Measurements from ENCODE around the gene SPEF2. TPM values are rescaled to one million over a fixed set of nuclear protein-coding genes. Genes with fewer than 3 reads are reported as not detected.

SPEF2 gene
- polyA plus RNA-seq, 1 donor (not counting 4 experiments of a cell fraction or from before 2014, with no cell fraction given) = 1.6 TPM

DNA sequence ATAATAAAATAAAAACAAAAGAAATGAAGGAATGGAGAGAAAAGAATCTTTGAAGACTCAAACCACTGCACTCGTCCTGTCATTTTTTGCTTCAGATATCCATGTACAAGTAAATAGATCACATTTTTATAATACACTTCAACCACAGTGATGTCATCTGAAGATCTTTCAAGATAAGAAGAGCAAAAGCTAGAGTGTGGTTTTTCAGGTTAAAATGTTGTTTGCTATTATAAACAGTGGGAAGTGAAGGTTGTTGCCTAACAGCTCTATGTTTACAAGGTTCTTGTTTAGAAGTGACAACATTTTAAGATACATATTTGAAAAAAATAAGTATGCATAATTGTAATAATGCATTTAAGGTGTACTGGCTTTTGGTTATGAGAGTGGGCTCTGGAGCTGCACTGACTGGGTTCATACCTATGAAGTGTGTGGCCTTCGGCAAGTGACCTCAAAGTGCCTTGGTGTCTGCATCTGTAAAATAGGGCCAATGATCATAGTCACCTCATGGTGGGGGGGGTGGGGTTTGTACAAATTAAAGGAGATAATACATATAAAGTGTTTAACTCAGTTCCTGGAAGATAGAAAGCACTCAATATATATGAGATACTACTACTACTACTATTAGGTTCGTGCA lies 193.6 kb downstream of the SPEF2 start:
- Histone ChIP-seq H3K4me3 (ENCODE audit: control insufficient read depth in 2 of 3, extremely low read depth in 1 of 3, insufficient read depth in 2 of 3, low read depth in 1 of 3, low read length in 3 of 3) (no peak overlapping the region), H3K9me1 (ENCODE audit: control insufficient read depth, extremely low read depth, insufficient read depth, low read length) (no peaks in the 10 kb centered on the region), H2AFZ (ENCODE audit: control insufficient read depth, low read length) (no peak overlapping the region), H3K9ac (ENCODE audit: control insufficient read depth, extremely low read depth, insufficient read depth, low read length) (no peak overlapping the region), H3K4me1 (ENCODE audit: control insufficient read depth, extremely low read depth, insufficient read depth, low read length) (no peaks in the 10 kb centered on the region), H3K79me2 (ENCODE audit: control insufficient read depth, insufficient read depth, low read length) (no peaks in the 10 kb centered on the region), H3K9me3 (ENCODE audit: control insufficient read depth, low read depth, low read length) (no peaks in the 10 kb centered on the region), H4K20me1 (ENCODE audit: control insufficient read depth, extremely low read depth, insufficient read depth, low read length) (no peaks in the 10 kb centered on the region), H3K27me3 (ENCODE audit: control insufficient read depth, extremely low read depth, insufficient read depth, low read length) (no peaks in the 10 kb centered on the region), H3K4me2 (ENCODE audit: control insufficient read depth, extremely low read depth, insufficient read depth, low read depth, low read length) (no peak overlapping the region), H3K27ac (ENCODE audit: control insufficient read depth, insufficient read depth, low read length) (no peak overlapping the region), H3K36me3 (ENCODE audit: control insufficient read depth in 2 of 2, extremely low read depth in 1 of 2, insufficient read depth in 2 of 2, low read length in 2 of 2) (no peaks in the 10 kb centered on the region)
- TF ChIP-seq, protein P1, sequence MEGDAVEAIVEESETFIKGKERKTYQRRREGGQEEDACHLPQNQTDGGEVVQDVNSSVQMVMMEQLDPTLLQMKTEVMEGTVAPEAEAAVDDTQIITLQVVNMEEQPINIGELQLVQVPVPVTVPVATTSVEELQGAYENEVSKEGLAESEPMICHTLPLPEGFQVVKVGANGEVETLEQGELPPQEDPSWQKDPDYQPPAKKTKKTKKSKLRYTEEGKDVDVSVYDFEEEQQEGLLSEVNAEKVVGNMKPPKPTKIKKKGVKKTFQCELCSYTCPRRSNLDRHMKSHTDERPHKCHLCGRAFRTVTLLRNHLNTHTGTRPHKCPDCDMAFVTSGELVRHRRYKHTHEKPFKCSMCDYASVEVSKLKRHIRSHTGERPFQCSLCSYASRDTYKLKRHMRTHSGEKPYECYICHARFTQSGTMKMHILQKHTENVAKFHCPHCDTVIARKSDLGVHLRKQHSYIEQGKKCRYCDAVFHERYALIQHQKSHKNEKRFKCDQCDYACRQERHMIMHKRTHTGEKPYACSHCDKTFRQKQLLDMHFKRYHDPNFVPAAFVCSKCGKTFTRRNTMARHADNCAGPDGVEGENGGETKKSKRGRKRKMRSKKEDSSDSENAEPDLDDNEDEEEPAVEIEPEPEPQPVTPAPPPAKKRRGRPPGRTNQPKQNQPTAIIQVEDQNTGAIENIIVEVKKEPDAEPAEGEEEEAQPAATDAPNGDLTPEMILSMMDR (optimal IDR thresholded peaks at IDR 0.05 in 1 of 3, IDR thresholded peaks at IDR 0.05 in 1 of 3, conservative IDR thresholded peaks at IDR 0.05 in 1 of 3; ENCODE audit: extremely low read depth in 1 of 3, insufficient read depth in 2 of 3, low read length in 3 of 3) = no peak
- no peak for TF ChIP-seq EZH2 (IDR thresholded peaks at IDR 0.05; ENCODE audit: low read length)
- dilution Hi-C loops (cut with MboI; ENCODE audit: extremely low pct_ligation_motif_present, low sequenced_read_pairs) = no loop called here
- FAIRE-seq (no peak), DNase-seq (ENCODE audit: low read depth, low spot score) (no peak)

DNA sequence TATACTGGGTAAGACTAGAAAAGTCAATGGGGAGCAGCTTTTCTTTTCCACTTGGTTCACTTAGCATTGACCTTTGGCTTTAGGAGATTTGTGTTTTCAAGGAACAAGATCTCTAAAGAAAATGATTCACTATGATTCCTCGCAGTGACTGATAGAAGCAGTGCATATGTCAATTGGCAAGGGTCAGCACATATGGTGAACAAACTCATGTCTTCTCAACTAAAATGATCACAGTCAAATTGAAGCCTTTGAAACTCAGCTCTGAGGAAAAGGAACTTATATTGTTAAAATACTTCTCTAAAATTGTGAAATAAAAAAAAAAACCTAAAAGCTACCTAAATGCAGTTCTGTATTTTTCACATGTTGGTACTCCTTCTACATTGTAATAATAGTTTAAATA lies 195.9 kb downstream of the SPEF2 start:
- Histone ChIP-seq H3K9ac (ENCODE audit: control insufficient read depth, extremely low read depth, insufficient read depth, low read length) (no peak overlapping the region), H3K4me2 (ENCODE audit: control insufficient read depth, extremely low read depth, insufficient read depth, low read depth, low read length) (no peak overlapping the region), H3K27ac (ENCODE audit: control insufficient read depth, insufficient read depth, low read length) (no peak overlapping the region), H2AFZ (ENCODE audit: control insufficient read depth, low read length) (no peak overlapping the region), H4K20me1 (ENCODE audit: control insufficient read depth, extremely low read depth, insufficient read depth, low read length) (no peaks in the 10 kb centered on the region), H3K36me3 (ENCODE audit: control insufficient read depth in 2 of 2, extremely low read depth in 1 of 2, insufficient read depth in 2 of 2, low read length in 2 of 2) (no peaks in the 10 kb centered on the region), H3K9me3 (ENCODE audit: control insufficient read depth, low read depth, low read length) (no peaks in the 10 kb centered on the region), H3K4me3 (ENCODE audit: control insufficient read depth in 2 of 3, extremely low read depth in 1 of 3, insufficient read depth in 2 of 3, low read depth in 1 of 3, low read length in 3 of 3) (no peak overlapping the region), H3K9me1 (ENCODE audit: control insufficient read depth, extremely low read depth, insufficient read depth, low read length) (no peaks in the 10 kb centered on the region), H3K79me2 (ENCODE audit: control insufficient read depth, insufficient read depth, low read length) (no peaks in the 10 kb centered on the region), H3K27me3 (ENCODE audit: control insufficient read depth, extremely low read depth, insufficient read depth, low read length) (peaks cover 6% of the 10 kb centered on the region), H3K4me1 (ENCODE audit: control insufficient read depth, extremely low read depth, insufficient read depth, low read length) (no peaks in the 10 kb centered on the region)
- DNase-seq (ENCODE audit: low read depth, low spot score) = no peak
- dilution Hi-C loops (cut with MboI; ENCODE audit: extremely low pct_ligation_motif_present, low sequenced_read_pairs) = no loop called here
- no peak for FAIRE-seq
- no peak for TF ChIP-seq EZH2 (IDR thresholded peaks at IDR 0.05; ENCODE audit: low read length)
